Measurements from ENCODE around the gene TMEM108.

GRCh38 chr3:133273346-133273745 is 235.2 kb downstream of the TMEM108 start:
- TF ChIP-seq CTCF (IDR thresholded peaks at IDR 0.05) (no peak), POLR2A (IDR thresholded peaks at IDR 0.05) (no peak)

All from thyroid gland (tissue), 4 donors.